ENCODE data around the gene LRMDA. TPM values are rescaled to one million over a fixed set of nuclear protein-coding genes. Genes with fewer than 3 reads are reported as not detected.

LRMDA gene
- total and polyA plus RNA-seq, 2 of the 13 experiments (the other 11 are each of a cell fraction or from before 2014, with no cell fraction given) = 13.4 to 22.0 TPM

GRCh38 chr10:75495434-75496190 lies 64.2 kb downstream of the LRMDA start (continued):
- TF ChIP-seq SKIL (CRISPR knock-in tag; IDR thresholded peaks at IDR 0.05; ENCODE audit: borderline replicate concordance) (0 out of 2 replicates have a peak, but pooled peaks have one; percentile 39), SOX6 (IDR thresholded peaks at IDR 0.05) (no peak), SOX6 (CRISPR knock-in tag; IDR thresholded peaks at IDR 0.05) (peak; percentile 85), PLSCR1 (CRISPR knock-in tag; IDR thresholded peaks at IDR 0.05; ENCODE audit: borderline replicate concordance) (no peak), ZNF34 (CRISPR knock-in tag; IDR thresholded peaks at IDR 0.05; ENCODE audit: borderline replicate concordance) (no peak), KAT8 (CRISPR knock-in tag; IDR thresholded peaks at IDR 0.05) (peak; percentile 23; the same call in 1 of the 2 replicates), YEATS4 (CRISPR knock-in tag; IDR thresholded peaks at IDR 0.05; ENCODE audit: borderline replicate concordance) (peak; percentile 34; the same call in 1 of the 2 replicates), ZNF317 (CRISPR knock-in tag; IDR thresholded peaks at IDR 0.05) (no peak), KMT2A (CRISPR knock-in tag; IDR thresholded peaks at IDR 0.05) (no peak), NRL (CRISPR knock-in tag; IDR thresholded peaks at IDR 0.05; ENCODE audit: borderline replicate concordance) (no peak), SAP130 (CRISPR knock-in tag; IDR thresholded peaks at IDR 0.05; ENCODE audit: low read depth) (peak; percentile 41; the same call in 1 of the 2 replicates), ZNF773 (CRISPR knock-in tag; IDR thresholded peaks at IDR 0.05; ENCODE audit: borderline replicate concordance) (no peak), JDP2 (CRISPR knock-in tag; IDR thresholded peaks at IDR 0.05; ENCODE audit: borderline replicate concordance) (no peak), SALL1 (CRISPR knock-in tag; IDR thresholded peaks at IDR 0.05) (peak; percentile 37; the same call in 1 of the 2 replicates), ZNF256 (CRISPR knock-in tag; conservative IDR thresholded peaks at IDR 0.05) (no peak), ZNF563 (CRISPR knock-in tag; IDR thresholded peaks at IDR 0.05) (no peak), MED13 (CRISPR knock-in tag; IDR thresholded peaks at IDR 0.05) (peak; percentile 56; the same call in 1 of the 2 replicates), ZBTB33 (CRISPR knock-in tag; IDR thresholded peaks at IDR 0.05) (no peak), SRSF1 (optimal IDR thresholded peaks at IDR 0.05; ENCODE audit: low read depth, low read length) (no peak), HNF1A (IDR thresholded peaks at IDR 0.05; ENCODE audit: low read depth) (no peak), HNF1A (CRISPR knock-in tag; IDR thresholded peaks at IDR 0.05; ENCODE audit: borderline replicate concordance) (peak; percentile 50; the same call in 1 of the 2 replicates)

Data from HepG2 (cell line).